Endothelial cell of umbilical vein (primary cell): ENCODE data around the gene ERI2. TPM values are rescaled to one million over a fixed set of nuclear protein-coding genes. Genes with fewer than 3 reads are reported as not detected.

ENCODE experiments used
- BruUV-seq: library from RNA; stranded (reverse); fragments of 400-500 nt; replicated peaks from 2 replicates; lab custom pipeline; 2021; lab: Mats Ljungman, UMichigan
- CTCF ChIA-PET: fragments of 300-600, 350-600 bp; sonication (Branson Sonifier 250); formaldehyde crosslinking; loops from one replicate; lab custom pipeline; 2021; ENCODE audit warnings: antibody characterized with exemption, inconsistent platforms; lab: Charles Lee
- POLR2A ChIA-PET: fragments of 300-600, 350-600 bp; sonication (Branson Sonifier 250); formaldehyde crosslinking; loops from one replicate; lab custom pipeline; 2021; ENCODE audit warnings: antibody characterized with exemption, inconsistent platforms; lab: Charles Lee
- DNase-seq: peaks from one replicate; pipeline ENCODE4 v3.0.0-alpha.2; 2011; ENCODE audit warnings: low read depth, low spot score
- FAIRE-seq: peaks from 2 replicates; lab custom pipeline; 2011; peaks lifted over from hg19 to GRCh38; lab: Jason Lieb, UNC
- H2AFZ ChIP-seq: 2 replicates; pipeline ENCODE4 v1.6.0; 2012; ENCODE audit warnings: low read depth, low read length, control low read depth, inconsistent platforms
- H3K27ac ChIP-seq: 2 replicates; pipeline ENCODE4 v1.5.1; 2011; ENCODE audit warnings: low read depth, mild to moderate bottlenecking, control low read depth, low read length, moderate library complexity; ENCODE audit not compliant: insufficient read depth
- H3K27me3 ChIP-seq, 2 experiments: 2 replicates each; pipeline versions ENCODE4 v1.6.0 to v1.6.1; 2011; ENCODE audit warnings: low read length in 2 of 2, mixed read lengths in 1 of 2; ENCODE audit not compliant: control insufficient read depth in 2 of 2, insufficient read depth in 2 of 2
- H3K36me3 ChIP-seq, 2 experiments: 2 replicates in 1 of 2; 3 replicates in 1 of 2; pipeline ENCODE4 v1.5.1; 2011; ENCODE audit warnings: low read length in 2 of 2, mild to moderate bottlenecking in 1 of 2, moderate library complexity in 1 of 2; ENCODE audit not compliant: control insufficient read depth in 2 of 2, insufficient read depth in 2 of 2; ENCODE audit errors: extremely low read depth in 1 of 2
- H3K4me1 ChIP-seq: 3 replicates; pipeline ENCODE4 v1.5.1; 2011; ENCODE audit warnings: mild to moderate bottlenecking, low read length; ENCODE audit not compliant: control insufficient read depth, insufficient read depth; ENCODE audit errors: extremely low read depth
- H3K4me2 ChIP-seq: 2 replicates; pipeline ENCODE4 v1.6.1; 2011; ENCODE audit warnings: low read length, control low read depth, mixed read lengths; ENCODE audit not compliant: insufficient read depth
- H3K4me3 ChIP-seq, 3 experiments: fragments of 200-600 bp in 1 of 3; sonication (generic), shearing (Covaris generic) in 1 of 3; replicated peaks in 1 of 3; 2 replicates each; pipeline ENCODE4 v1.5.1; 2011 to 2016; ENCODE audit warnings: control low read depth in 3 of 3, low read length in 3 of 3, mild to moderate bottlenecking in 2 of 3, inconsistent platforms in 1 of 3, low read depth in 1 of 3, moderate library complexity in 1 of 3; ENCODE audit not compliant: insufficient read depth in 1 of 3
- H3K79me2 ChIP-seq: 2 replicates; pipeline ENCODE4 v1.6.0; 2012; ENCODE audit warnings: low read length, inconsistent platforms; ENCODE audit not compliant: control insufficient read depth, insufficient read depth
- H3K9ac ChIP-seq: replicated peaks from 2 replicates; pipeline ENCODE3; 2011; ENCODE audit warnings: low read length, control low read depth; ENCODE audit not compliant: insufficient read depth; ENCODE audit errors: extremely low read depth
- H3K9me1 ChIP-seq: replicated peaks from 3 replicates; pipeline ENCODE4 v1.6.0; 2011; ENCODE audit warnings: mild to moderate bottlenecking, low read length; ENCODE audit not compliant: control insufficient read depth, insufficient read depth; ENCODE audit errors: extremely low read depth
- H3K9me3 ChIP-seq: replicated peaks from 2 replicates; pipeline ENCODE4 v1.5.1; 2012; ENCODE audit warnings: low read length, inconsistent platforms; ENCODE audit not compliant: control insufficient read depth, insufficient read depth
- H4K20me1 ChIP-seq: replicated peaks from 2 replicates; pipeline ENCODE3; 2011; ENCODE audit warnings: mild to moderate bottlenecking, low read length; ENCODE audit not compliant: control insufficient read depth, insufficient read depth; ENCODE audit errors: extremely low read depth
- CTCF ChIP-seq, 2 donors: IDR thresholded peaks; 1 replicate in 1 of 2; 2 replicates in 1 of 2; pipeline ENCODE4 v1.5.1; 2011; ENCODE audit warnings: low read length in 2 of 2, mild to moderate bottlenecking in 2 of 2, moderate library complexity in 2 of 2, control low read depth in 1 of 2, inconsistent platforms in 1 of 2, low read depth in 1 of 2; ENCODE audit not compliant: insufficient read depth in 1 of 2; ENCODE audit errors: extremely low read depth in 1 of 2
- EZH2 ChIP-seq: IDR thresholded peaks from 2 replicates; pipeline ENCODE4 v1.6.1; 2012; ENCODE audit warnings: borderline replicate concordance, low read depth, mild to moderate bottlenecking, moderate library complexity, low read length, inconsistent platforms; ENCODE audit not compliant: severe bottlenecking
- FOS ChIP-seq: IDR thresholded peaks from 2 replicates; pipeline ENCODE4 v1.6.1; 2011; ENCODE audit warnings: mild to moderate bottlenecking, low read length, moderate library complexity, borderline replicate concordance; ENCODE audit not compliant: insufficient read depth
- GATA2 ChIP-seq: IDR thresholded peaks from 2 replicates; pipeline ENCODE4 v1.7.0; 2011; ENCODE audit warnings: low read depth, mild to moderate bottlenecking, moderate library complexity, mixed read lengths, low read length; ENCODE audit not compliant: insufficient read length, insufficient read depth
- JUN ChIP-seq: IDR thresholded peaks from 2 replicates; pipeline ENCODE4 v1.6.1; 2011; ENCODE audit warnings: borderline replicate concordance, low read depth; ENCODE audit not compliant: insufficient read length, insufficient read depth
- MYC ChIP-seq: IDR thresholded peaks from one replicate; pipeline ENCODE4 v1.6.1; 2011; ENCODE audit warnings: mild to moderate bottlenecking, low read depth, low read length
- POLR2A ChIP-seq: IDR thresholded peaks from 2 replicates; pipeline ENCODE4 v1.6.1; 2012; ENCODE audit warnings: low read depth, mild to moderate bottlenecking, control low read depth, low read length
- POLR2AphosphoS5 ChIP-seq: IDR thresholded peaks from 2 replicates; pipeline ENCODE4 v1.6.1; 2012; ENCODE audit warnings: low read depth, mild to moderate bottlenecking, control low read depth, low read length, moderate library complexity; ENCODE audit not compliant: insufficient read depth
- dilution Hi-C: fragments of 300-500 bp; cut with MboI; formaldehyde crosslinking; loops from one replicate; pipeline ENCODE4 v1.15.0; 2019; ENCODE audit warnings: low sequenced_read_pairs; ENCODE audit not compliant: extremely low pct_ligation_motif_present
- intact Hi-C: fragments of 100-400 bp; cut with micrococcal nuclease; formaldehyde crosslinking; loops from one replicate; pipeline ENCODE4 v1.10.0; 2022
- polyA plus RNA-seq, 4 experiments: library from polyadenylated mRNA; depleted of rRNA in 3 of 4; stranded (reverse) in 3 of 4; unstranded in 1 of 4; fragments of >200 nt; gene quantifications; 2 replicates each; pipeline versions ENCODE4 v1.2.1 to v1.2.3, GENCODE V29; 2011 to 2012; ENCODE audit warnings: missing spikeins in 1 of 4
- total RNA-seq: library from RNA; stranded (reverse); gene quantifications from 2 replicates; pipeline ENCODE4 v1.2.3, GENCODE V29; 2021
- TF ChIP-seq, protein P1 (sequence below): IDR thresholded peaks from 2 replicates; pipeline ENCODE4 v1.6.1; 2011; ENCODE audit not compliant: insufficient read depth, insufficient read length

The ERI2 gene
- total and polyA plus RNA-seq, 2 donors (not counting 3 experiments of a cell fraction or from before 2014, with no cell fraction given), result 6.6 to 8.9 TPM

- Histone ChIP-seq H3K27ac (no peak overlapping the region), H3K4me2 (no peak overlapping the region), H3K9me3 (no peaks in the 10 kb centered on the region), H3K9me1 (no peaks in the 10 kb centered on the region), H2AFZ (no peak overlapping the region), H3K9ac (no peak overlapping the region), H3K27me3 (no peaks in the 10 kb centered on the region), H3K79me2 (no peaks in the 10 kb centered on the region), H3K4me3 (no peak overlapping the region), H3K4me1 (no peaks in the 10 kb centered on the region), H3K36me3 (peaks cover 4 to 7% of the 10 kb centered on the region in 2 experiments), H4K20me1 (no peaks in the 10 kb centered on the region)
- BruUV-seq, result no TSS peak
- dilution Hi-C loops (no loop called here), intact Hi-C loops (no loop called here)
- no peak for FAIRE-seq
- no peak for DNase-seq
- POLR2A ChIA-PET, result no interaction called here
- CTCF ChIA-PET, result interaction anchor here (1.0 to 2.9 kb wide), 4 partner anchors 10 to 24 kb away, joined by 3 to 10 read pairs (median 4); no protein-coding TSS in a partner anchor
- TF ChIP-seq, protein P1, sequence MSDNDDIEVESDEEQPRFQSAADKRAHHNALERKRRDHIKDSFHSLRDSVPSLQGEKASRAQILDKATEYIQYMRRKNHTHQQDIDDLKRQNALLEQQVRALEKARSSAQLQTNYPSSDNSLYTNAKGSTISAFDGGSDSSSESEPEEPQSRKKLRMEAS, result no peak
- no peak for TF ChIP-seq FOS
- TF ChIP-seq EZH2, result no peak
- no peak for TF ChIP-seq JUN
- no peak for TF ChIP-seq GATA2
Observed at GRCh38 chr16:20826039-20826566, 19.8 kb upstream of the ERI2 start.

DNA sequence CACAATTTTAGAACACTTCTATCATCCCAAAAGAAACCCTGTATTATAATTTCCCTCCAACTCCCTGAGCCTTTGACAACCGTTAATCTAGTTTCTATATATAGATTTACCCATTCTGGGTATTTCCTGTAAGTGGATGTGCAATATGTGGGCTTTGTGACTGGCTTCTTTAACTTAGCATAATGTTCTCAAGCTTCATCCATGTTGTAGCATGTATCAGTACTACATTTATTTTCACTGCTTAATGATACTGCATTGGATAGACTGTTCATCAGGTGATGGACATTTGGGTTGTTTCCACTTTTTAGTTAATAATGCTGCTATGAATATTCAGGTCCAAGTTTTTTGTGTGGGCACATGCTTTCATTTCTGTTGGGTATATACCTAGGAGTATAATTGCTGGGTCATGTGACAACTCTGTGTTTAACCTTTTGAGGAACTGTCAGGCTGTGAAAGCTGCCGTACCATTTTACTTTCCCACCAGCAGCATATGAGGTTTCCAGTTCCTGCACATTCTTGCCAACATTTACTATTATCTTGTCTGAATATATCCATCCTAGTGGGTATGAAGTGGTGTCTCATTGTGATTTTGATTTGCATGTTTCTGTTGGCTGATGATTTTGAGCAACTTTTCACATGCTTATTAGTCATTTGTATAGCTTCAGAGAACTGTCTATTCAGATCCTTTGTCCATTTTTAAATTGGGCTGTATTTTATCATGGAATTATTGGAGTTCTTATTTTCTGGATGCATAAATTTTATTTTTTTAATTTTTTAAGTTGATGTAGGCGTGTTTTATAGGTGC lies 16.5 kb upstream of the ERI2 start:
- dilution Hi-C loops (no loop called here), intact Hi-C loops (no loop called here)
- Histone ChIP-seq H3K9me1 (no peaks in the 10 kb centered on the region), H3K79me2 (no peaks in the 10 kb centered on the region), H3K36me3 (peaks cover 4 to 8% of the 10 kb centered on the region in 2 experiments), H3K4me3 (no peak overlapping the region), H3K9ac (no peak overlapping the region), H3K27ac (no peak overlapping the region), H3K4me1 (no peaks in the 10 kb centered on the region), H3K4me2 (no peak overlapping the region), H4K20me1 (no peaks in the 10 kb centered on the region), H3K27me3 (no peaks in the 10 kb centered on the region), H3K9me3 (no peaks in the 10 kb centered on the region), H2AFZ (no peak overlapping the region)
- TF ChIP-seq MYC (no peak), GATA2 (no peak), CTCF (IDR thresholded peaks at IDR 0.05; ENCODE audit: extremely low read depth in 1 of 2, insufficient read depth in 1 of 2, low read depth in 1 of 2, low read length in 2 of 2) (no peak), FOS (no peak), JUN (no peak), EZH2 (no peak), POLR2A (no peak), POLR2AphosphoS5 (no peak)
- TF ChIP-seq, protein P1, result no peak
- BruUV-seq, result no TSS peak
- ChIA-PET CTCF (no interaction called here), POLR2A (no interaction called here)
- FAIRE-seq (no peak), DNase-seq (no peak)
